GM10266 (cell line): ENCODE data around the gene LCN2.

Source experiments
- DNase-seq: peaks from one replicate; pipeline ENCODE4 v3.0.0; 2012; ENCODE audit errors: extremely low spot score
- CTCF ChIP-seq: IDR thresholded peaks from 2 replicates; pipeline ENCODE4 v1.5.1; 2012; ENCODE audit warnings: mild to moderate bottlenecking, low read depth; ENCODE audit not compliant: control insufficient read depth, insufficient read depth; ENCODE audit errors: missing control alignments

LCN2 gene

GRCh38 chr9:128150594-128151308, 1.5 kb downstream of the LCN2 start:
- TF ChIP-seq CTCF, result peak; percentile 24
- no peak for DNase-seq

GRCh38 chr9:128151309-128152132, 2.3 kb downstream of the LCN2 start:
- TF ChIP-seq CTCF, result no peak
- DNase-seq, result no peak

- no peak for DNase-seq
- no peak for TF ChIP-seq CTCF
Observed at GRCh38 chr9:128152133-128153059, 3.1 kb downstream of the LCN2 start.

DNA sequence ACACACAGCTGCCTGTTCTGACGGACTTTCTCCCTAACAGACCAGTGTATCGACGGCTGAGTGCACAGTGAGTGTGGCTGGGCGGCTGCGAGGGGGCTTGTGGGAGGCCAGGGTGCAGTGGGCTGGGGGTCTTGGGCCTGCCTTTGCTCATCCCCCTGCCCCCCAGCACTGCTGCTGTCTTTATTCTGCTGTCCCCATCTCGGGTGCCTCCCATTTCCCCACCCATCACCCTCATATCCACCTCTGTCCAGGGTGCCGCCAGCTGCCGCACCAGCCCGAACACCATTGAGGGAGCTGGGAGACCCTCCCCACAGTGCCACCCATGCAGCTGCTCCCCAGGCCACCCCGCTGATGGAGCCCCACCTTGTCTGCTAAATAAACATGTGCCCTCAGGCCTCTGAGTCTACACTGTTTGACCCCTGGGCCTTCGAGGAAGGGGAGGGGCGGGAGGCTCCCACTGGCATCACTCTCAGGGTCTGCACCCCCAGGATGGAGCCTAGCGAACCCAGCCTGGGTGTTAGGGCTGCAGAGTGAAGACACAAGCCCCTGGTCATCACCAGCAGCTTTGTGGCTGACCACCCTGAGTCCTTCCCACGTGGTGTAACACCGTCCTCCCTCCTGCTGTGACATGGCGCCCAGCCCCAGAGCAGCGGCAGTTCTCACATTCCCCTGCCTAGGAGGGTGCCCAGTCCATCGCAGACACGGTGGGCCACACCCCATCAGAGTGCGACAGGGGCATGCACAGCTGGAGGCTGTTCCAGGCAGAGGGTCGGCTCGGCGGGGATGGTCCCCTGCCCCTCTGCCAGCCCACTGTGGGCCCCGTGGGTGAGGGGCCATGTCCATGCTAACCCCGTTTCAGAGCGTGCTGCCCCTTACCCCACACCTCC, 4.0 kb downstream of the LCN2 start:
- DNase-seq, result no peak
- TF ChIP-seq CTCF, result no peak

DNA sequence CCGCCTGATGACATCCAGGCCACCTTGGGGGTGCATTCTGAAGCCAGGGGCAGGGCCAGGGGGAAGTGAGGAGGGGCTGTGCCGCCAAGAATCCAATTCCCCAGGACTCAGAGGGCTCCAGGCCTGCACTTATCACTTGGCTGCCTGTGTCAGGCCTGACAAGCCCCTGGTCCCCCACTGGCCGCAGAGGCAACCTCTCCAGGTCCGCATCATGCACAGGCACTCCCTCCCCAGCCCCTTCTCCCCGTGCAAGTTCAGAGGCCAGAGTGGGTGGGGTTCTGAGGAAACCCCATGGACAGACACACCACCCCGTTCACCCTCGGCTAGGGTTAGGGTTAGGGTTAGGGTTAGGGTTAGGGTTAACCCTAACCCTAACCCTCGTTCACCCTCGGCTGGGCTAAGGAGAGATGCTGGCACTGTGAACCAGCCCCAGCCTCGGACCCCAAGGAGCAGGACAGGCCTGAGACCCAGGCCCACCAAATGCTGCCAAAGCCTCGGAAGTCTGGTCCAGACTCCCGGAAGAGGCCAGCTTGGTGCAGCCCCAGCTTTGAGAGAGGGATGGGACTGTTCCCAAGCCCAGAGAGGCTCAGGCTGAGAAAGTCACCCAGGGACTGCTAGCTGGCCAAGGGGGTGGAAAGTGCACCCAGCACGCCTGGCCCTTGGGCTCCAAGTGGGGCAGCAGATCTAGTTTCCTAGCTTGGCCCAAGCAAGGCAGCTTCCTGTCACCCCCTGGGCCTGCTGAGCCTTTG, 4.9 kb downstream of the LCN2 start:
- no peak for DNase-seq

More for the DNA sequence above, 4.9 kb downstream of the LCN2 start:
- no peak for TF ChIP-seq CTCF
